Measurements from ENCODE around the gene FAHD1. TPM values are rescaled to one million over a fixed set of nuclear protein-coding genes. Genes with fewer than 3 reads are reported as not detected.
A peak's percentile ranks its signal among the peaks of the same experiment; 100 is the strongest.
"Not testable (repeated sequence)": the region's sequence is repeated elsewhere in the genome, so short reads cannot be mapped to it uniquely, and the experiment has no call there.

FAHD1 gene
- total and polyA plus RNA-seq, 3 donors from 2014 or later, result 20.6 to 65.8 (median 57.5) TPM

DNA sequence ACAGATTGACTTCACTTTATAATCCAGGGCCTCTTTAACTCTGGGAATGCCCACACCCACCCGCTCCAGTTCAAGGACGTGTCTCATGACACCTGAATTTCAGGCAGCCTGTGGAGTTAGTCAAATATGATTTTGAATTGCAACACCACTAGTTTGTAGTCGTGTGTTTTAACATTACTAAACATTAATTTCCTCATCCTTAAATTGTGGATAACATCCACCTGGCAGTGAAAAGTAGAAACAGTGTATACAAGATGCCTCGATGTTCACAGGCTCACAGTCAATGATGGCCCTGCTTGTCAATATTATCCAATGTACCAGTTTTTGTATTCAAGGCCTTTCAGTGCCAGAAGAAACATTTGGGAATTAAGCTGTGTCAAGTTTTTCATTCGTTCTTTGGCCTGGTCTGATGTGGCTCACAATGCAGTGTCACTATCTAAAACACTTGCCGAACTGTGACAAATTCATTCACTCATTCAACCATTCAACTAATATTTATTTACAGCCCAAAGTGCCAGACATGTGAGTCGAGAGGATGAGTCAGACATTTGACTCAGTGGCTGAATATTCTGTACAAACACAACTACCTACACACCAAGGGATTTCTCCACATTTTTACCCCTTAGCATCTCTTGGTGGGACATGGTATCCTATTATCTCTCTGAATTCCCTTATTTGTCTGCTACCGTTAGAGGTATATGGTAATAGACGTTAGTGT, 43.5 kb downstream of the FAHD1 start:
- H3K9me3 ChIP-seq, result no peaks in the 10 kb centered on the region

DNA sequence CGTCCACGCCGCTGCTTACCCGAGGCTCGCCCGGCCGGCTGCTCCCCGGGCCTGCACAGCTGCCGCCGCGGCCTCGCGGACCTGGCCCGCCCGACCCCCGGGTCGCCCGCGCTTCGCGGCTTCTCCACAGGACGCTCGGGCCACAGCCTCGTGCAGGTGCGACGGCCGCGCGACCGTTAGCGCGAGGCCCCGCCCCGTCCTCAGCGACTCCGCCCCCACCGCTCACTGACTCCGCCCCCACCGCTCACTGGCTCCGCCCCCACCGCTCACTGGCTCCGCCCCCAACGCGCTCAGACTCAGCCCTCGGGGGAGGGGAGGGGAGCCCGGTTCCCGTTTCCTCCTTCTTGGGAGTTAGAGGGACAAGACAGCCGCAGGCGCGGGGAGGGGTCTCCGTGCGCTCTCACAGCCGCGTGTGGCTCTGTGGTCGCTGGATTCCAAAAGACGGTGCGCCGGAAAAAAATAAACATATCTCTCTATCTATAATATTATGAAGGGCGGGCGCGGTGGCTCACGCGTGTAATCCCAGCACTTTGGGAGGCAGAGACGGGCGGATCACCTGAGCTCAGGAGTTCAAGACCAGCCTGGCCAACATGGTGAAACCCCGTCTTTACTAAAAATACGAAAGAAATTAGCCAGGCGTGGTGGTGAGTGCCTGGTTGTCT, 45.1 kb downstream of the FAHD1 start, which contains the start of gene MEIOB:
MEIOB (minus strand) TSS at position 191 of the 662 bp plus-strand sequence. CDS start 3,989 bp downstream, outside the sequence.
- intact Hi-C loops (cut with DNase I; ENCODE audit: low total_unique reads), result no loop called here
- H3K27ac ChIP-seq, result no peak within 1 kb of the TSS
- peak; percentile 74 for DNase-seq
- no peaks in the 10 kb centered on the region for H3K9me3 ChIP-seq
- TF ChIP-seq, protein P1, sequence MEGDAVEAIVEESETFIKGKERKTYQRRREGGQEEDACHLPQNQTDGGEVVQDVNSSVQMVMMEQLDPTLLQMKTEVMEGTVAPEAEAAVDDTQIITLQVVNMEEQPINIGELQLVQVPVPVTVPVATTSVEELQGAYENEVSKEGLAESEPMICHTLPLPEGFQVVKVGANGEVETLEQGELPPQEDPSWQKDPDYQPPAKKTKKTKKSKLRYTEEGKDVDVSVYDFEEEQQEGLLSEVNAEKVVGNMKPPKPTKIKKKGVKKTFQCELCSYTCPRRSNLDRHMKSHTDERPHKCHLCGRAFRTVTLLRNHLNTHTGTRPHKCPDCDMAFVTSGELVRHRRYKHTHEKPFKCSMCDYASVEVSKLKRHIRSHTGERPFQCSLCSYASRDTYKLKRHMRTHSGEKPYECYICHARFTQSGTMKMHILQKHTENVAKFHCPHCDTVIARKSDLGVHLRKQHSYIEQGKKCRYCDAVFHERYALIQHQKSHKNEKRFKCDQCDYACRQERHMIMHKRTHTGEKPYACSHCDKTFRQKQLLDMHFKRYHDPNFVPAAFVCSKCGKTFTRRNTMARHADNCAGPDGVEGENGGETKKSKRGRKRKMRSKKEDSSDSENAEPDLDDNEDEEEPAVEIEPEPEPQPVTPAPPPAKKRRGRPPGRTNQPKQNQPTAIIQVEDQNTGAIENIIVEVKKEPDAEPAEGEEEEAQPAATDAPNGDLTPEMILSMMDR (IDR thresholded peaks at IDR 0.05), result no peak
- TF ChIP-seq POLR2A (IDR thresholded peaks at IDR 0.05), result no peak
- no peaks in the 10 kb centered on the region for H3K27me3 ChIP-seq
- H3K36me3 ChIP-seq (ENCODE audit: low read depth, missing control alignments), result no peaks in the 10 kb centered on the region
- H3K4me1 ChIP-seq, result no peaks in the 10 kb centered on the region
- H3K4me3 ChIP-seq, result peak within 1 kb of the TSS; percentile 43 to 47
- 2 to 6% methylated on average over 12 to 60 of the region's 68 CpGs for WGBS, 2 donors

More for the DNA sequence above, 43.5 kb downstream of the FAHD1 start:
- H3K27me3 ChIP-seq, result no peaks in the 10 kb centered on the region
- intact Hi-C loops (cut with DNase I; ENCODE audit: low total_unique reads), result no loop called here
- 47 to 57% methylated on average over 9 of the region's 9 CpGs for WGBS, 2 donors
- no peak for TF ChIP-seq POLR2A (IDR thresholded peaks at IDR 0.05)
- TF ChIP-seq, protein P1 (IDR thresholded peaks at IDR 0.05), result no peak
- no peaks in the 10 kb centered on the region for H3K36me3 ChIP-seq (ENCODE audit: low read depth, missing control alignments)
- H3K4me1 ChIP-seq, result no peaks in the 10 kb centered on the region
- H3K27ac ChIP-seq, result no peak overlapping the region
- no peak for DNase-seq
- no peak overlapping the region for H3K4me3 ChIP-seq

GRCh38 chr16:1874854-1875253, 47.8 kb downstream of the FAHD1 start:
- Histone ChIP-seq H3K4me1 (no peaks in the 10 kb centered on the region), H3K27ac (no peak overlapping the region), H3K4me3 (no peak overlapping the region), H3K27me3 (no peaks in the 10 kb centered on the region), H3K36me3 (ENCODE audit: low read depth, missing control alignments) (no peaks in the 10 kb centered on the region), H3K9me3 (no peaks in the 10 kb centered on the region)
- no peak for DNase-seq
- TF ChIP-seq POLR2A (IDR thresholded peaks at IDR 0.05), result no peak
- TF ChIP-seq, protein P1 (IDR thresholded peaks at IDR 0.05), result no peak
- intact Hi-C loops (cut with DNase I; ENCODE audit: low total_unique reads), result no loop called here
- WGBS, 2 donors, result 48 to 61% methylated on average over 6 of the region's 6 CpGs

DNA sequence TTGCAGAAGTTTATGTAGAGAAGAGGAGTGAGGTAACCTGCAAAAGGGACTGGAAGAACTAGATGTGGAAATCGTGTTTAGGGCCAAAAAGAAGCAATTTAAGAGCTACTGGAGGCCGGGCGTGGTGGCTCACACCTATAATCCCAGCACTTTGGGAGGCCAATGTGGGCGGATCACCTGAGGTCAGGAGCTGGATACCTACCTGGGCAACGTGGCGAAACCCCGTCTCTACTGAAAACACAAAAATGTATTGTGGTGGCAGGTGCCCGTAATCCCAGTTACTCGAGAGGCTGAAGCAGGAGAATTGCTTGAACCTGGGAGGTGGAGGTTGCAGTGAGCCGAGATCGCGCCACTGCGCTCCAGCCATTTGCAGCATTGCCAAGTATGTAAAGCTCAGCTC, 49.1 kb downstream of the FAHD1 start:
- WGBS, 2 donors, result 88 to 92% methylated on average over 13 of the region's 13 CpGs

GRCh38 chr16:1876468-1876867, 49.5 kb downstream of the FAHD1 start:
- intact Hi-C loops (cut with DNase I; ENCODE audit: low total_unique reads), result no loop called here
- no peak overlapping the region for H3K4me3 ChIP-seq
- no peaks in the 10 kb centered on the region for H3K4me1 ChIP-seq
- no peaks in the 10 kb centered on the region for H3K27me3 ChIP-seq
- H3K36me3 ChIP-seq (ENCODE audit: low read depth, missing control alignments), result no peaks in the 10 kb centered on the region
- no peak for TF ChIP-seq POLR2A (IDR thresholded peaks at IDR 0.05)
- TF ChIP-seq, protein P1 (IDR thresholded peaks at IDR 0.05), result no peak
- no peak overlapping the region for H3K27ac ChIP-seq
- DNase-seq, result no peak
- no peaks in the 10 kb centered on the region for H3K9me3 ChIP-seq
- WGBS, 2 donors, result 77 to 87% methylated on average over 7 of the region's 7 CpGs

More for the DNA sequence above, 49.1 kb downstream of the FAHD1 start:
- H3K4me3 ChIP-seq; H3K9me3 ChIP-seq; H3K27me3 ChIP-seq; DNase-seq; H3K27ac ChIP-seq; intact Hi-C loops (cut with DNase I; ENCODE audit: low total_unique reads); H3K36me3 ChIP-seq (ENCODE audit: low read depth, missing control alignments); H3K4me1 ChIP-seq: not testable (repeated sequence)
